ENCODE results near the gene TLNRD1.
A peak's percentile ranks its signal among the peaks of the same experiment; 100 is the strongest.

TLNRD1 gene

DNA sequence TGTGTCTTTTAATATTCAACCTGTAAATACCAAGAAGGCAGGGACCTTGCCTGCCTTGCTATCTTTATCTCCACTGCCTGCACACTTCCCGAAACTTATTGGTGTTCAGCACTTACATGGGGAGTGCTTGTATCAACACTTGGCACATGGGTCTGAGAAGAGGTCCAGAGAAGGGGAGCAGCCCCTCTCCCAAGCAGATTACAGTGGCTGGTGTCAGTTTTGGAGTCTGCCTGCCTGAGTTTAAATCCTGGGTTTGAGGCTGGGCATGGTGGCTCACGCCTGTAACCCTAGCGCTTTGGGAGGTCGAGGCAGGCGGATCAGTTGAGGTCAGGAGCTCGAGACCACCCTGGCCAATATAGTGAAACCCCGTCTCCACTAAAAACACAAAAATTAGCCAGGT, 31.4 kb upstream of the TLNRD1 start:
- H3K9me3 ChIP-seq (ENCODE audit: low read length), result no peaks in the 10 kb centered on the region
- H3K4me3 ChIP-seq (ENCODE audit: low read depth, low read length, poor library complexity, severe bottlenecking), result no peak overlapping the region
- no peaks in the 10 kb centered on the region for H3K27me3 ChIP-seq (ENCODE audit: insufficient read depth, low read length)
- no peaks in the 10 kb centered on the region for H3F3A ChIP-seq (ENCODE audit: insufficient read depth, low read length)
- no peak overlapping the region for H2AFZ ChIP-seq (ENCODE audit: low read length)
- no peaks in the 10 kb centered on the region for H3K9me2 ChIP-seq (ENCODE audit: low read depth, low read length)
- no peaks in the 10 kb centered on the region for H3K79me2 ChIP-seq (ENCODE audit: insufficient read depth, low read length)
- TF ChIP-seq, protein P1, sequence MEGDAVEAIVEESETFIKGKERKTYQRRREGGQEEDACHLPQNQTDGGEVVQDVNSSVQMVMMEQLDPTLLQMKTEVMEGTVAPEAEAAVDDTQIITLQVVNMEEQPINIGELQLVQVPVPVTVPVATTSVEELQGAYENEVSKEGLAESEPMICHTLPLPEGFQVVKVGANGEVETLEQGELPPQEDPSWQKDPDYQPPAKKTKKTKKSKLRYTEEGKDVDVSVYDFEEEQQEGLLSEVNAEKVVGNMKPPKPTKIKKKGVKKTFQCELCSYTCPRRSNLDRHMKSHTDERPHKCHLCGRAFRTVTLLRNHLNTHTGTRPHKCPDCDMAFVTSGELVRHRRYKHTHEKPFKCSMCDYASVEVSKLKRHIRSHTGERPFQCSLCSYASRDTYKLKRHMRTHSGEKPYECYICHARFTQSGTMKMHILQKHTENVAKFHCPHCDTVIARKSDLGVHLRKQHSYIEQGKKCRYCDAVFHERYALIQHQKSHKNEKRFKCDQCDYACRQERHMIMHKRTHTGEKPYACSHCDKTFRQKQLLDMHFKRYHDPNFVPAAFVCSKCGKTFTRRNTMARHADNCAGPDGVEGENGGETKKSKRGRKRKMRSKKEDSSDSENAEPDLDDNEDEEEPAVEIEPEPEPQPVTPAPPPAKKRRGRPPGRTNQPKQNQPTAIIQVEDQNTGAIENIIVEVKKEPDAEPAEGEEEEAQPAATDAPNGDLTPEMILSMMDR (IDR thresholded peaks at IDR 0.05; ENCODE audit: low read length), result no peak
- TF ChIP-seq EZH2 (IDR thresholded peaks at IDR 0.05; ENCODE audit: borderline replicate concordance, low read length), result no peak
- H3K4me2 ChIP-seq (ENCODE audit: low read length), result no peak overlapping the region
- peaks cover 10% of the 10 kb centered on the region; the same call in 1 of the 2 replicates for H3K36me3 ChIP-seq (ENCODE audit: insufficient read depth, low read length)
- no peak overlapping the region for H3K9ac ChIP-seq (ENCODE audit: low read length)
- H3K4me1 ChIP-seq (ENCODE audit: insufficient read depth, low read length, severe bottlenecking), result no peaks in the 10 kb centered on the region
- no peak overlapping the region for H3K27ac ChIP-seq (ENCODE audit: low read depth, low read length, poor library complexity, severe bottlenecking)
- H4K20me1 ChIP-seq (ENCODE audit: insufficient read depth, low read length), result no peaks in the 10 kb centered on the region

DNA sequence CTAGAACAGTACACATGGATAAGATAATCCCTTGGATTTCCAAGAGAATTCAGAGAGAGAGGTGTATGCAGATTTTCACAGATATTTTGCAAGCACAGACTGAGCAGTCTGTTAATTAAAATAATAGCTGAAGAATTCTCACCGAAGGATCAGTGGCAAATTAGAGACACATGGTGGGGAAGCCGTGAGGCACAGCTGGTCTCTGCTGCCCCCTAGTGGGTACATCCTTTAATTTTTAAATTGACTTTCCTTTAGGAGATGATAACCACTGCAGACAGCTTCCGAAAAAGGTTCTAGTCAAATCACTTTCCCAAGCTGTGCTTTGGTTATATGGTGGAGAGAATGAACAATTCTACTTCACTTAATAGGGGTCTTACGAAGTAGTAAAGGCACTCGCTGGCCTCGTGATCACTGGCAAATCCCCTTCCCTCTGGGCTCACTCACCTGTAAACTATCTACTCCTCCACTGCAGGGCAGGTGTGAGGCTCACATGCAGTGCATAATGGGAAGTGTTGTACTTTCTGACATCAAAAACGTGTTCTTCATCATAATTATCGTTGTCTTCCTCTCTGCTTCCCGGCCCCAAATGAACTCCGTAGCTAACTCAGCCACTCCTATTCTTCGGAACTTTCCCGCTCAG, 30.6 kb upstream of the TLNRD1 start:
- TF ChIP-seq, protein P1 (IDR thresholded peaks at IDR 0.05; ENCODE audit: low read length), result peak; percentile 85
- TF ChIP-seq EZH2 (IDR thresholded peaks at IDR 0.05; ENCODE audit: borderline replicate concordance, low read length), result no peak
- no peak overlapping the region for H3K4me2 ChIP-seq (ENCODE audit: low read length)

DNA sequence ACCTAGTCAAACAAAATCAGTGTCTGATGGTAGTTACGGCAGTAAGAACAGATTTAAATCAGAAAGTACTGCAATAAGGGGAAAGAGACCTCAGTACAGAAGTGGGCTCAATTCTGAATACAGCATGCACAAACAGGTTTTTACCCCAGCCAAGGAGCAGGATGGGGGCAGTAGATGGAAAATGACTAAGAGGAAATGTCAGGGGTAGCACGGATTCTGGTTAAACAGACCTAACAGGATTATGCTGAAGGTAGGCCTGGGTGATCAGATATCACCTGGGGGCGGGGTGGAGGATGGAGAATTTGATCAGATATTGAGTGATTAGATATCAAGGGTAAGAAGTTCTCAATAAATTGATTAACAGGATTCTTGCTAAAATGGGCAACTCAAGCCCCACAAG, 30.1 kb upstream of the TLNRD1 start:
- Histone ChIP-seq H3K4me3 (ENCODE audit: low read depth, low read length, poor library complexity, severe bottlenecking) (no peak overlapping the region), H3K79me2 (ENCODE audit: insufficient read depth, low read length) (no peaks in the 10 kb centered on the region), H3F3A (ENCODE audit: insufficient read depth, low read length) (no peaks in the 10 kb centered on the region), H3K9me2 (ENCODE audit: low read depth, low read length) (no peaks in the 10 kb centered on the region), H2AFZ (ENCODE audit: low read length) (no peak overlapping the region), H4K20me1 (ENCODE audit: insufficient read depth, low read length) (no peaks in the 10 kb centered on the region), H3K36me3 (ENCODE audit: insufficient read depth, low read length) (peaks cover 10% of the 10 kb centered on the region; the same call in 1 of the 2 replicates), H3K4me1 (ENCODE audit: insufficient read depth, low read length, severe bottlenecking) (no peaks in the 10 kb centered on the region), H3K9ac (ENCODE audit: low read length) (no peak overlapping the region), H3K27me3 (ENCODE audit: insufficient read depth, low read length) (no peaks in the 10 kb centered on the region), H3K9me3 (ENCODE audit: low read length) (no peaks in the 10 kb centered on the region), H3K27ac (ENCODE audit: low read depth, low read length, poor library complexity, severe bottlenecking) (no peak overlapping the region), H3K4me2 (ENCODE audit: low read length) (no peak overlapping the region)
- no peak for TF ChIP-seq EZH2 (IDR thresholded peaks at IDR 0.05; ENCODE audit: borderline replicate concordance, low read length)
- TF ChIP-seq, protein P1 (IDR thresholded peaks at IDR 0.05; ENCODE audit: low read length), result no peak

More for the DNA sequence above, 30.6 kb upstream of the TLNRD1 start:
- Histone ChIP-seq H3K36me3 (ENCODE audit: insufficient read depth, low read length) (peaks cover 10% of the 10 kb centered on the region; the same call in 1 of the 2 replicates), H3K9me3 (ENCODE audit: low read length) (no peaks in the 10 kb centered on the region), H3K27ac (ENCODE audit: low read depth, low read length, poor library complexity, severe bottlenecking) (no peak overlapping the region), H3F3A (ENCODE audit: insufficient read depth, low read length) (no peaks in the 10 kb centered on the region), H2AFZ (ENCODE audit: low read length) (no peak overlapping the region), H3K9me2 (ENCODE audit: low read depth, low read length) (no peaks in the 10 kb centered on the region), H3K4me3 (ENCODE audit: low read depth, low read length, poor library complexity, severe bottlenecking) (no peak overlapping the region), H4K20me1 (ENCODE audit: insufficient read depth, low read length) (no peaks in the 10 kb centered on the region), H3K79me2 (ENCODE audit: insufficient read depth, low read length) (no peaks in the 10 kb centered on the region), H3K9ac (ENCODE audit: low read length) (no peak overlapping the region), H3K4me1 (ENCODE audit: insufficient read depth, low read length, severe bottlenecking) (no peaks in the 10 kb centered on the region), H3K27me3 (ENCODE audit: insufficient read depth, low read length) (no peaks in the 10 kb centered on the region)

Data from OCI-LY1 (cell line).